Posterior cingulate gyrus (tissue), 11 donors: Measurements from ENCODE around the gene SLC22A3.
"Not testable (repeated sequence)": the region's sequence is repeated elsewhere in the genome, so short reads cannot be mapped to it uniquely, and the experiment has no call there.

Experiments used
- DNase-seq, 10 donors: peaks; one replicate each; pipeline versions ENCODE4 v3.0.0 to v3.0.0-alpha.2; 2020 to 2021; ENCODE audit warnings: mixed read lengths in 3 of 10
- intact Hi-C: fragments of 100-400 bp; cut with DNase I; formaldehyde crosslinking; loops from one replicate; pipeline ENCODE4 v1.15.1; 2023

The SLC22A3 gene

DNA sequence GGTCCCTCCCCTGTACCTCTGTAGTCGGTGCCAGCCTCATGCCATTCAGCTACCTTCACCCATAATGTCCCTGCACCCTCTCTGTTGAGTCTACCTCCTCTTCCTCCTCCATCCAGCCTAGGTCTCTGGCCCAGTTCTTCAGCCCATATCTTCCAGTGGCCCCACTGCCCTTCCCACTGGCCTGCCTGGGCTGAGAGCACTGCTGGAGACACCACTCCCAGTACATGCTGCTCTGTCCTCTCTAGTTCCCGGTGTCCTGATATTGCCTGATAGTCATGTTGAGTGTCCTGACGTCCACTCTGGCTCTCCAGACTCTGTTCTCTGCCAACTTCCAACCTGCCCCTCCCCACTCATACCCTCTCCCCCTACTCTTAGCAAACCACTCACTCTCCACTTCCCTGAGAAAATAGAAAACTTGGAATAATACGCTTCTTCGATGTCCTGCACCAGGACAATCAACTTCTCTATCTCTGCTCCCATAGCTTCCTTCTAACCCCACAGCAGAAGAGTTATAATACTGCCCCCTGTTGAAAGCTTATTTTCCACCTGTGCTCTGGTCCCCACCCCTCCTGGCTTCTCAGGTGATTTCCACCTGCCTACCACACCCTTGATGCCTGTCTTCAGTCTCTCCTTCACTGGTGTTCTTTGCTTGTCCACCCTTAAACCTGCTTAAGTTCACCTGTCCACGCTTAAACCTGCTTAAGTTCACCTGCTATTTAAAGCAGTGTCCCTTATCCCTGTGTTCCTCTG lies 19.8 kb downstream of the SLC22A3 start:
- intact Hi-C loops: no loop called here
- DNase-seq: no peak

DNA sequence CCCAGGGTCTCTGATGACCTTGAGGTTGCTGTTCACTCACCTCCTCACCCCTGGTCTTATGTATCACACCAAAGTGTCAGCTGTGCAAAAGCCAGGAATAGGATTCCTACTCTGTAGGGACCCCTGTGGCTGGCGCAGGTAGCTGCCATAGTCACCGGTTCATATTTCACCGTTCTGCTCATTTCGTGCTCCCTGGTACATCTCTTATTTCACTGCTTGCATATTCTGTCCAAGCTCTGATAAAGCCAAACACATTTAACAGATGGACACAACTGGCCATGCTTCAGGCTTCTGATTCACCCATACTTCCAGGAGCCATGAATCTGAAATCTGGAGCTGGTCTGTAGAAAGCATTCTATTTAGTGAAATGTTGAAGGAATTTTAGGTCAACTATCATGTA lies 20.5 kb downstream of the SLC22A3 start:
- intact Hi-C loops: no loop called here
- DNase-seq: no peak

DNA sequence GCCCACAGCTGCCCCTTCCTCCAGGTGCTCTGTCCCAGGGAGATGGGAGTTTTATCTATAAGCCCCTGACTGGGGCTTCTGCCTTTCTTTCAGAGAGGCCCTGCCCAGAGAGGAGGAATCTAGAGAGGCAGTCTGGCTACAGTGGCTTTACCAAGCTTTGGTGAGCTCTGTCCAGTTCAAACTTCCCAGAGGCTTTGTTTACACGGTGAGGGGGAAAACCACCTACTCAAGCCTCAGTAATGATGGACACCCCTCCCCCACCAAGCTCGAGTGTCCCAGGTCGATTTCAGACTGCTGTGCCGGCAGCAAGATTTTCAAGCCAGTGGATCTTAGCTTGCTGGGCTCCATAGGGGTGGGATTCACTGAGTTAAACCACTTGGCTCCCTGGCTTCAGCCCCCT lies 25.4 kb downstream of the SLC22A3 start:
- DNase-seq, intact Hi-C loops: not testable (repeated sequence)

DNA sequence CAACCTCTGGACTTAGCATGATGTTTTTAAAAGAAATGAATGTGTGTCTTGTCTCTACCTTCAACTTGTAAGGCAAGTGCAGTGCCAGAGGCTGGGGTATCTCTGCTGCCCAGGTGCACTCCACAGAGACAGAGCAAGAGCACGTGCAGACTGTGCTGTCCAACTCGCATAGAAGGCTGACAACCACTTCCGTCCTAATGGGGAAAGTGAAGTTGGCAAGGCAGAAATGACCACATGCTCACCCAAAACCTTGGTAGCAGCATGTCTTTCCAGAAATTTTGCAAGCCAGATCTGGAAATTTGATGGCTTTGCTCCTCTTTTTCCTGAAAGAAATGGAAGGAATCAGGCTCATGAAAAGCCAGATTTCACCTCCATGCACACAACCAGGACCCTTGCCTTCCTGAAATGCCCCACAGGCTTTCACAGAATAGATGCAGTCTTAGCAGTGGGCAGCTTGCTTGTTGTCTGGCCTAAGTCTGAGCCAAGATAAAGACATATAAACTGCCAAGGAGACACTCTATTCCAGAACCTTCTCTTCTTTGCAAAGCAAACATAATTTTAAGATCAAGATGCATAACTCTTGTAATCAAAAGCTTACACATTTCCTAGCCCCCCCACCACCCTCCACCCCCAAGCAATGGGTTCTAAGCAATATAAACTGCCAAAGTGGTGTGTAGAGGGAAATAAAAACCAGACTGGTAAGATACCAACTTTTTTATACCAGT lies 26.8 kb downstream of the SLC22A3 start:
- intact Hi-C loops: no loop called here
- no peak for DNase-seq

DNA sequence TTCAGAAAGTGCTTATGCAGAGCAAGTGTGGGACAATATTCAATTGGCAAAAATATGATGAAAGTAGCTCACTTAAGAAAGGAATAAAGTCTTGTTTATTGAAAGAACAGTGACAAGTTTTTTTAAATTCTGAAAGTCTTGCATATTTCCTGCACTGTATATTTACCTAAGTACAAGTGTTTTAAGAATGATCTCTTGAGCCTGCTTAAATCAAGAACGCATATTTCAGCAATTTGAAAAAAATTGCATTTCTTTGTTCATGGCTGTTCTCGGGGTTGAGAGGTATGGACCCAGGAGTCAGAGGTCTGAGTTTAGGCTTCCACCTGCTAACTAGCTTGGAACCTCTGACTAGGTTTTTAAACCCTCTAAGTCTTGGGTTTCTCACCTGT lies 27.4 kb downstream of the SLC22A3 start:
- no peak for DNase-seq
- intact Hi-C loops: no loop called here

DNA sequence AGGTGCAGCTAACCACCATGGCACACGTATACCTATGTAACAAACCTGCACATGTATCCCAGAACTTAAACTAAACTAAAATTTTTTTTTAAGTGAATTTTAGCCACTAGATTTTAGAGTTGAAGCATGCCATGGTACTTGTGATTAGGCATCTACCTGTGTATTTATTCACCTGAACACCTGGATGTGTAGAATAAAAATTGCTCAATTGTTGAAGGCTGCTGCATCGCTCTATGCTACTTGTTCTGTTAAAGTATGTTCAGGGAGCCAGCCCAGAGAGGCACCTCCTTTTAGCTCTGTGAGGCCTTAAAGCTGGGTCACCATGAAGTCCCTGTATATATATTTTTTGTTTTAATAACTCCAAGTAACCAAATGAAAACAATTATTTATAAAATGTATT lies 28.3 kb downstream of the SLC22A3 start:
- DNase-seq: no peak
- intact Hi-C loops: no loop called here

DNA sequence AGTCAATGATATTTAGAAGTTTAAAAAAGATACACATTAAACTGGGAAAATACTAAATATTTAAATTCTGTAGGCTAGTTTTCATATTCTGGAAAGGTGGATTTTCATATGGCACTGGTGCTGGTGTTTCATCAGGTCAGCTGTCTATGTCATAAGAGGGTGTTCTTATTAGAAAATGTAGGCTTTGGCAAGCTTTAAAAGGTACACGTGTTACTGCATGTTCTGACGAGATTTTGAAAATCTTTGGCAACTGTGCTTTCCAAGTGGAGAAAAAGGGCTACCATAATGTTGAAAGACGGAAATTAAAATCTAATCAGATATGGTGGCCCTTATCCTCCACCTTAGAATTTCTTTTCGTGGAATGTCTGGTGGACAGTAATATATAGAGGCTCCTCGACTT lies 30.0 kb downstream of the SLC22A3 start:
- DNase-seq: no peak
- intact Hi-C loops: no loop called here

DNA sequence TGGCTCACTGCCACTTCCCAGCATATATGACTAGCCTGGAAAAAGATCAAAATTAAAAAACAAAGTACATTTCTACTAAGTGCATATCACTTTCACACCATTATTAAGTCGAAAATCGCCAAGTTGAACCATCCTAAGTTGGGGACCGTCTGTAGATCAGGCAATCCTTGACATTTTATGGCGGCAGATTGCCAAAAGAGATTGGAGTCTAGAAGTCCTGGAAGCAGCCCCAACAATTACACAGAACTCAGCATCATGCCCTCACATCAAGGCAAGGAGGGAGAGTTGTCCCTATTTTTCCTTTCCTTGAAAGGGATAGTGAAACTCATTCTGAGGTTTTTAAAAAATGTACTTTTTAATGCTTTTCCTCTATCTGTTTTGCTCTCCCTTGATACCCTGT lies 30.7 kb downstream of the SLC22A3 start:
- intact Hi-C loops: no loop called here
- DNase-seq: no peak

DNA sequence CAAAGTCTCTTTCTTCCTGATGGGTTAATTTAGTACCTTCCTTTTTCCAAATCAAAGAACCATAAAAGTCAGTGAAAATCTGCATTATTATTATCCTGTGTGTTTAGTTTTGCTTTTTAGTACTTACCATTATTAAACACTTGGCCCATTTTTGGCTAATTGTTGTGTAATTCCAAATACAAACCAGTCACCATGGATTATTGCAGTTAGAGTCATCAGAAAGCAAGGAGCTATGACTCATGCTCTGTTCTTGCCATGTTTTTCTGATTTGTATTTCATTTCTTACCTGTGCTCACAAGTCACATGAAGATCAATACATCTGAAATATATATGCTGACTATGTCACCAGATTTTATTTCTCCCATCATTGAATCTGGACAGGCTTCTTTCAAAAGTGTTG lies 31.3 kb downstream of the SLC22A3 start:
- no peak for DNase-seq
- intact Hi-C loops: no loop called here

DNA sequence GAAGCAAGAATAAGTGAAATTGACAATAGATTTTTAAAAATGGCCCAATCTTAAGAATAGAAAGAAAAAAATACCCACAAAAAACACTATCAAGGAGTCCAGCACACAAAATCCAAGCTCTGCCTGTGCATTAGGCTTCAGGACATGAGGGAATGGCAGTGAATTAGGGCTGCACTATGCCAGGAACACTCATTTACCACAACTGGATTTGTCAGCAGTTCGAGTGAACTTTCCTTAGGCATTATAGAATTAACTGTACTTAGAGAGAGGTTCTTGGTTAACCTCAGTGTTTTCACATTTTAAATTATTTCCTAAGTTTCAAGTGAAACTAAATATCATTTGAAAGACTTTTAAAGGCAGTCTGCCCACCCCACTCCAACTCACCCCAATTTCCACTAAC lies 34.8 kb downstream of the SLC22A3 start:
- no peak for DNase-seq
- intact Hi-C loops: no loop called here

DNA sequence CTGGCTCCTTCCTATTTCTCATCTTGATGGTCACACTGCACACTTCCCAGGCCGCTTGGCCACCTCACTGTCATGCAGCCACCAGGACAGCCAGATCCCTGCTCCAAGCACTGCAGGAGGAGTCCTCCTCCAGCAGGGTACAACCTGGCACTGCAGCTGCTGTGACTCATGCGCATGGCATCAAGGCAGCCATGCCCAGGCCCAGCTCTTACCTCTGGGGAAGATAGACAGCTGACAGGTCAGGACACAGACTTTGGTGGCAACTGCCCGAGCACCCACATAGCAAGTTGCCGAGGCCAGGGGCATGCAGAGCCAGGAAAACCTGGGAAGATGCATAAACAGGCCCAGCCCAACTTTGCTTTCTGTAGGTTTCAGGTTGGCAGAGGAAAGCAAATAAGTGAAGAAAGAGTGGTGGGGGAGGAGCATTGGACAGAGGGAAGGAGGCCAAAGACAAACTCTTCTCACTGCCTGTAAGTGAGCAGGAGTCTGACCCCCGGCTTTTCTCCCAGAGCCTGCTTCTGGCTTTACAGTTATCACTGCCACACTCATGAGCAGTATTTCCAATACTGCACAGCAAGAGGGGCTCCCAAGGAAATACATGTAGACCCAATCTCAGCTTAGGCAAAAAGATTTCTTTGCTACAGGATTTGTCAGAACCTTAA lies 38.8 kb downstream of the SLC22A3 start:
- no peak for DNase-seq
- intact Hi-C loops: no loop called here

DNA sequence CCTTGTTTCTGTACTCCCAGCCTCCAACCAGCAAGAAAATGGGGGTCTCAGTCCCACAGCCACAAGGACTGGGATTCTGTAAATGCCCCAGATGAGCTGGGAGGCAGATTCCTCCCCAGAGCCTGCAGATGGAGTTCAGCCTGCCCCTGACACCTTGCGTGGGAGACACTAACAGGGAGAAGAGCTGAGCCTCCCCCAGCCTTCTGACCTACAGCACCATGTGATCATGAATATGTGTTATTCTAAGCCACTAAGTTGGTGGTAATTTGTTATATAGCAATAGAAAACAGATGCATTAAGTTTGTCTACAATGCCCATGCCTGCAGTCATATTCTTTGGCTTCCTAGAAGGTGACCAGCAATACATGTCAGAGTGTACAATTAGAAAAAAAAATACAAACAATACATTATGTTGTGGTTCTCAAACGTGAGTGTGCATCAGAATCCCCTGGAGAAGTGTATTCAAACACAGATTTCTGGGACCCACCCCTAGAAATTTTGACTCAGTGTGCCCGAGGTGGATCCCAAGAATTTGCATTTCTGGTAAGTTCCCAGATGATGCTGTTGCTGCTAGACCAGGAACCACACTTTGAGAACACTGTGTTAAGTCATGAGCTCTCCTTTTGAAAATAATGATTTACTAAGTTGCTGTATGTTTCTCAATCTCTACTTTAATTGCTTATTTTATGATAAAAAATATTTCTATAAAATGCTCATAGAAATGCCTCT lies 39.9 kb downstream of the SLC22A3 start:
- DNase-seq: no peak
- intact Hi-C loops: no loop called here

DNA sequence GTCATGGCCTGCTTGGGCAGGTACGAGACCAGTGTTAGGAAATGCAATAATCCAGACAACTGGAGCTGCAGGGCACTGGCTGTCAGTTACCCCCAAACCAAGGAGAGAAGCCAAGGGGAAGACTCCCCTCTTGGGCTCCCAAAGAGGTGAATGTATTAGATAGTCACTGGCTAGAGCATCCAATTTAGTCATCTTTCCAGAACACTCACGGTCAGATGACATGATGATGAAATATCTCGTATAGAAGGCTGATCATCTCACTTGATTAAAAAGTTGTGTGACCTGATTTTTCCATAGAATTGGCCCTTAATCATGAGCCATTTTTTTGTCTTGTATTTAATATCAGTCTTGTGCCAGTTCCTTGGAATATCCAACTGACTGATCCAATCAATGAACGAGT lies 40.7 kb downstream of the SLC22A3 start:
- DNase-seq: no peak
- intact Hi-C loops: no loop called here

DNA sequence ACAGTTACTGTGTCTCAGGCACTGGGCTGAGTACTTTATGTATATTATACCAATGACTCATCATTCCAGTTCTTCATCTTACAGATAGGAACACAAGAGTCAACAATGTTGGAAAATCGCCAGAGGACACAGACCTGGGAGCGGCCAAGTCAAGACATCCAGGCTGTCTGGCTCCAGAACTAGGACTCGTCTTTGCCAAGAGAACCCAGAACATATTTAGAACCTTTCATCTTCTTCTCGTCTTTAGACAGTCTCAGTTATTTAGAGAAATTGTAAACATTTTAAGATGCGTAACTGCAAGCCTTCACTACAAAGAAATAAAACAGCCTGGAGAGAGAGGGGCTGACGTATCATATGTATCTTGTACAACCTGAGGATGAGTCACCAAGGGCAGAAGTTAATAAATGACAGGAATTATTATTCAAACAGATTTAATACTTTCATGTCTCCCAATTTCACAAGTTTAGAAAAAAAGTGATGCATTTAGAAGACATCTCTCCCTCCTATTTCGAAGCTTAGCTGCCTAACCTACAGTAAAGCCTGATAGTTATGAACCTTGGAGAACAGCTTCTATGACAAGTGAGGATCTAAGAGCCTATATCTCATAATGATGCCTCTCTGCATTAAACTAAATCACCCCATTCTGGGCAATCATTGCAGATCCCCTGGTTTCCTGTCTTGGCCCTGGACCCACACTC lies 43.4 kb downstream of the SLC22A3 start:
- no peak for DNase-seq
- intact Hi-C loops: no loop called here

DNA sequence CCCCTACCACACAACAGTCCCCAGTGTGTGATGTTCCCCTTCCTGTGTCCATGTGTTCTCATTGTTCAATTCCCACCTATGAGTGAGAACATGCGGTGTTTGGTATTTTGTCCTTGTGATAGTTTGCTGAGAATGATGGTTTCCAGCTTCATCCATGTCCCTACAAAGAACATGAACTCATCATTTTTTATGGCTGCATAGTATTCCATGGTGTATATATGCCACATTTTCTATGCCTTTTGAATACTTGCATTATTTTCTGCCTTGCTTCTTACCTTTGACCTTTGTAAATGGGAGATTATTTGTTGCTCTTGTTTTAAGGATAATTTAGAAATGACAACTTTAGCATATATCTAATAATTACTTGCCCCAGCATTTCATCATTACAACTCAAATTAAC lies 45.3 kb downstream of the SLC22A3 start:
- intact Hi-C loops, DNase-seq: not testable (repeated sequence)

DNA sequence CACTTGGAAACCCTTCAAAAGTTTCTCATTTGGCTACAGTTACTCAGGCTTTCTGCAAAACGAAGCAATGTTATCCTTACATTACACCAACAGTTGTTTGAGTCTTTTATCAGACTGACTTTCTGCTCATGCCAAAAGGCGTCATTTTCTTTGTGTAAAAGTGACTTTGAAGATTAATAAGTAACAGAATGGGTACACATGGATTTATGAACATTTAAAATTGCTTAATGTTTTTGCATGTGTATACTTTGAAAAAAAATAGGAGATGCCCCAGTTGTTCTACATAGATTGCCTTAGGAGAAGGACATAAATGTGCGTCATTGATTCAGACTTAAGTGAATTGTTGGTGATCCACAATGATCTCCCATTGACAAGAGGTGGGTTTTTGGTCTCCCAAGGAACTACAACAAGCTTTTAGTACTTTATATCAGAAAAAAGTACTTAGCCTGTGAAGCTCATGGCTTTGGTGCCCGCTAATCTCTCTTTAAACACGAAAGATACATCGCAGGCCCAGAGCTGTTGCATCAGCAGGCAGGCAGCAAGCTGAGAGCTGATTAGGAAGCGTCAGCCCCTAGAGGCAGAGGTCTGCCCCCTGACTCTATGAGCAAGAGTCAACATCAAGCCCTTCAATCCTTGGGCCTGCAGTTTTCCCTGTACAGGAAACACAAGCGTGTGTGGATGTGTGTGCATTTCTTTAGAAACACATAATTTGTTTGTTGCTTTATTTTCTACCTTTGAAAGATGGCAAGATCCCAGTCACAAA lies 45.9 kb downstream of the SLC22A3 start:
- DNase-seq: no peak
- intact Hi-C loops: no loop called here

DNA sequence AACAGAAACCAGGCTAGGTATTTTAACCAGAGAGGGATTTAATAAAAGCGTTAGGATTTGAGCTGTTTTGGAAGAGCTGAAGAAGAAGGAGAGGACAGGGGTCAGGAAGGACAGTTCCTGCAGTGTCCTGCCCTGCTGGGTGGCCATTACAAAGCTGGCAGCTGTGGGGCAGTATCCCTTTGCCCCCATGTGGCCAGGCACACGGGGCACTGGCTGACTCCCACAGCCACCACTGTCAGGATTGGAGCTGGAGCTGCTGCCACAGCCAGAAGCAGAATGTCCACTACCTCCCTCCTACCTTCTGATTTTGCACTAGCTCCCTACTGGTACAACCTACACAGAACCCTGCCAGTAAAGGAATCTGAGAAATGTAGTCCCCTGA lies 46.5 kb downstream of the SLC22A3 start:
- no peak for DNase-seq
- intact Hi-C loops: no loop called here

DNA sequence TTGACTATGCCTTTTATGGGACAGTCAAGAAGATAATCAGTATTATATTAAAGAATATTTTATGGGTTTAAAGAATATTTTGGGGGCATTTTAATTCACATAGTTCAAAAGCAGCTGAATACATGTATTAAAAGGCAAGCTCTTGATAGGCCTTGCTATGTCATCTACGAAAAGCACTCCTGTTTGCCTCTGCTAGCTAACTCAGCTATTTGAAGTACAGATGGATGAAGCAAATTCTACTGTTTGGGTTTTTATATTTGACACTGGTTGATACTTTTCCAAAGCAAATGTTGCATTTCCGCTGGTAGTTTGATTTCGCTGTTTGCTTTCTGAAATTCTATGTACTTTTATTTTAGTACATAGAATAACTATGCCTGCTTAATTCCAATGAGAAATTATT lies 47.0 kb downstream of the SLC22A3 start:
- intact Hi-C loops: no loop called here
- no peak for DNase-seq

DNA sequence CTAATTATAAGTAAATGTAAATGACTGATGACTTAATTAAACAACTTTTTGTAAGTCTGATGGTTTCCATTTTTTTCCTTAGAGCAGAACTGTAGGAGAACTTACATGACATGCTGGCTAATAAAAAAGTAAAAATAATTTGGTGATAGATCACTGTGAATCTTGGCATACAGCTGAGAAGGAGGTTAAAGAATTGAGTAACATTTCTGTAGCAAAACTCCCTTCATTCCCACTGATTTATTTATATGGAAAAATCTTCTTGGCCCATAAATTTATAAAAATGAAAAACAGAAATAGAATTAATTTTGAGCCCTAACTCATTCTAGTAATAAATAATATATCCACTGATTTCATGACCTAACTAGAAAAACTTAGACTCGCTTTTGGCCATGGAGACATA lies 48.1 kb downstream of the SLC22A3 start:
- no peak for DNase-seq
- intact Hi-C loops: no loop called here
